Activated CD4-positive, alpha-beta T cell treated with anti-CD3 and anti-CD28 coated beads, Interleukin-2, amount 50 U/mL, for 4 hours (primary cell): ENCODE data around the gene IL17F.
A peak's percentile ranks its signal among the peaks of the same experiment; 100 is the strongest.

Experiments
- DNase-seq, 2 experiments: peaks; one replicate each; pipeline ENCODE4 v3.0.0-alpha.2; 2020

The IL17F gene

DNA sequence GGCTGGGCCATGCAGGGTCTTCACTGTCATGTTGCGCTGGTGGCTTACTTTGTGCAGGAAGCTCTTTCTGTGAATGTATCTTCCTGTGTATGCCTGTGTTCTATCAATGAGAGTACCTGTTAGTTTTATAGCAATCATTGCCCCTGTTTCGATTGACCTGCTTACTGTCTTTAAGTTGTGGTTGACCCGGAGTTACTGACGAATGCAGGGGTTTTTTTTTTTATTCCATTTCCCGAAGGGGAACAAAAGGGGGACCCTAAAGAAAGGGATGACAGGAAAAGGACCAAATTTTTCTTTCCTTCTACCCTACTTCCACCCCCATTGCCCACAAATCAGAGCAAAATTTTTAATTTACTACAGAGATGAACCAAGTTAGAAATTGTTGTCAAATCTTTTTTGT is at the start of gene IL17F:
TSS of gene IL17F (minus strand) at position 101 of the 400 bp plus-strand sequence. CDS start at position 30, 71 bp downstream.
- DNase-seq = no peak

DNA sequence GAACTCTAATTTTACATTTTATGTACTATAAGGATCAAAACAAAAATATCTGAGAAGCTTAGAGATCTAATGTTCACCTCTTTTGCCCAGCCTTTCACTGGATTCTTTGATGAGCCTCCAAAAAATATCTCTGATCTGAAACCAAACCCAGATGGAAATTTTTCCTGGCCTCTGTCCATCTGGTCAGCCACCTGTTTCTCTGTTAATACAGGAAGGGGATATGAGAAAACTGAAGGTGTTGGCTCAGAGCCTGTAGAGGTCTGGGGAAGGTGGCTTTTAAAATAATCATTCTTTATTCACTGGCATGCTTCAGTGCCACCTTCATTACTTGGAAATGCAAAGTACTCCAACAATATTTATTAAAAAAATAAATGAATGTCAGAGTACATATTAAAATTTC is 48.8 kb upstream of the IL17F start:
- no peak for DNase-seq

- DNase-seq = no peak
Observed at GRCh38 chr6:52288841-52289240, 44.5 kb upstream of the IL17F start.

GRCh38 chr6:52288216-52288615 is 43.9 kb upstream of the IL17F start:
- no peak for DNase-seq

DNA sequence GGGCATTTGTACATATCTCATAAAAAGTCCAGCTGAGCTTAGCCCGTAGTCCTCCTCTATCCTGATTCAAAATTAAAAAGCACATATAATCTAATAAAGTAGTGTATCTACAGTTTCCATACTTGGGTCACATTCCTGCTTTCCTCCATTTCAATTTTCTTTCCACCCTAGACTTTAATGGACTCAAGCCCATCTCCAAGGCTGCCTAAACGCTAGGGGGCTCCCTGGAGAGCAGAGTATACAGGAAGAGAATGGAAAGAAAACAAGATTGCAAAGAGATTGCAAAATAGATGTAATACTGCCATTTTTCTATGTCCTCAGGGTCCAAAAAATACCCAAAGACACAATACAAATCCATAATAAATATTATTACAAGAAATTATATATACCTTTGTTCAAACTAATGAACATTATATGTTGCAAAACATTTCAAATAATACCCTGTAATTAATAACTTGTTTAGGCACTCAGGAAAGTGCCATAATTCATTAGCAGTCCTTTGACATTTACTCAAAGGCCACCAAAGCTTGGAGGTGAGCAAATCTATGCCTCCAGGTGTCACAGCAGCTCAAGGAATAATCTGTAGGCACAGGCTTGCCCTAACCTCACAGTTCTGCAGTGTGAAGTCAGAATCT is 42.6 kb upstream of the IL17F start:
- DNase-seq = peak; percentile 50 to 53

DNA sequence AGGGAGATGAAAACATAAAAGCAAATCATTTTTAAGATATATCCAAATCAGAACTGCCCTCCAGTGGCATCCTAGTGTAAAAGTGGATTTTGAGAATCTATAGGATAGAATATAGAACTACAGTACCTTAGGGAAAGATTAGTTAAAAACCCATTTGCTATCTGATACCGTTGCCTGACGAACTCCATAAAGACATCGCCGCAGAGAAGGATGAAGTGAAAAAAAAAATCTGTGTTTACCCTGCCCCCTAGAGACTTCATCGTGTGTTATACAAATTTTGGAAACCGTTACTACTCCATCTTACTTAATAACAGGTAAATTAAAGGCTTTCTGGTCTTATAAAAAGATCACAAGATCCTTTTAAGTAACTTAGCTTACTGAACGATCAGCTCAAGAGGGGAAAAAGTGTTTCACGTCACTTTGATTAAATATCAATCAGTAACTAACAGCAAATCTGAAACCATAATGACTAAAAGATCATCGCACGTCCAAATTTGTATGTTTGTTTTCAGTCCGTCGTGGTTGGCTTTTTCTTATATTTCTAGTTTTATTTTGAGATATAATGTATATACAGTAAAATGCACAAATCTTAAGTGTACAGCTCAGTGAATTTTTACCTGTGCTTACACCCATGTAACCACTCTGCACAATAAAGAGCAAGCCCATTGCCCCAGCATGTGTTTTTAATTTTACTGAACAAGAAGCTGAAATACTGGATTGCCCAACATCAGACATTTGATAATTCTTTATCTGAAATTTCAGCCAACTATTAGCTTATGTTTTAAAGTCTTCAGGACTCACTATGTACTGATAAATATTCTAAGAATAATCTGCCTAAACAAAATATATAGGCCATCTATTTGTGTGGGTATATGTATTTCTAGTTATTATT is 41.1 kb upstream of the IL17F start:
- no peak for DNase-seq

DNA sequence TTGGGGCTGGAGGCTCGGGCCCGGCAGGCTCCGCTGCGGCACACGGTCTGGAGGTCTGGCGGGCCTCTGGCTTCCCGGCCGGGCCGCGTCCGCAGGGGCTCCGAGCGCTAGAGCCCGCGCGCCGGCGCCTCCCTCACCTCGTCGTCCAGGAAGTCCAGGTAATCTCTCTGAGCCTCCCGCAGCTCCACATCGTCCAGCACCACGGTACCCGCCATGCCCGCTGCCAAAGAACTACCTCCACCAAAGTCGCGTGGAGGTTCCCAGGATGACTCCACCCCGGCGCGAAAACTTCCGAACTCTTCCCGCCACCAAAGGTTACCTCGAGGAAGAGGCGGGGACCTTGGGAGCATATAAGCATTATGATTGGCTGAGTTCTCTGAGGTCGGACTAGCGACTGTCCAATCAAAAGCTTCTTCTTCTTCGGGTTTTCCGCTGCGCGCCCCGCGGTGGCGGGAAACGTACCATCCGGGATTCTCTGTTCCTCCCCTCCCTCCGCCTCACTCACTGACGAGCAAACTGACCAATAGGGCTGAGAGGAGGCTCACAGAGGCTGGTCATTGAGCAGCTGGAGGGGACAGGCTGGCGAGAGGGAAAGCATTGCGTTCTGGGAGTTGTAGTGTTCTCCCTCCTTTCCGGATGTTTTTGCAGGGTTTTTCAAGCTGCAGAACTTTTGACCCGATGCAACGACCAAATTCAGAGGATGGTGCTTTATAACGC is 40.3 kb upstream of the IL17F start, which contains the start of gene MCM3:
TSS of gene MCM3 (minus strand) at position 283 of the 717 bp plus-strand sequence. CDS start at position 215, 68 bp downstream.
- DNase-seq = peak; percentile 89 to 90

- DNase-seq = peak; percentile 7 to 16
Observed at GRCh38 chr6:52284131-52284459, 39.8 kb upstream of the IL17F start.

- DNase-seq = no peak
Observed at GRCh38 chr6:52283111-52283510, 38.8 kb upstream of the IL17F start.

DNA sequence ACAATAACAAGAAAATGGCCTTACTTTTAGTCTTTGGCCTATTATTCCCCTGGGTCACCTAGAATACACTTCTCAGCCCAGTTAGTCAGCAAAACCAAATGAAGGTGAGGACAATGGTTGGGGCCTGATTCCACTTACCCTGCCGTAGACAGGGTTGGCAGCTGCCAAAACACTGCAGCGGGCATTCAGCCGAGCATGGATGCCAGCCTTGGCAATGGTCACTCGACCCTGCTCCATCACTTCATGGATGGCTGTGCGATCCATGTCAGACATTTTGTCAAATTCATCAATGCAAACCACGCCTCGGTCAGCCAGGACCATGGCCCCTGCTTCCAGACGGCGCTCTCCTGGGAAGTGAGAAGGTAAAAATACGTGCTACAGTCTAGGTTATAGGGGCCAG is 31.8 kb upstream of the IL17F start:
- DNase-seq = no peak

GRCh38 chr6:52271852-52272460 is 27.7 kb upstream of the IL17F start:
- no peak for DNase-seq

DNA sequence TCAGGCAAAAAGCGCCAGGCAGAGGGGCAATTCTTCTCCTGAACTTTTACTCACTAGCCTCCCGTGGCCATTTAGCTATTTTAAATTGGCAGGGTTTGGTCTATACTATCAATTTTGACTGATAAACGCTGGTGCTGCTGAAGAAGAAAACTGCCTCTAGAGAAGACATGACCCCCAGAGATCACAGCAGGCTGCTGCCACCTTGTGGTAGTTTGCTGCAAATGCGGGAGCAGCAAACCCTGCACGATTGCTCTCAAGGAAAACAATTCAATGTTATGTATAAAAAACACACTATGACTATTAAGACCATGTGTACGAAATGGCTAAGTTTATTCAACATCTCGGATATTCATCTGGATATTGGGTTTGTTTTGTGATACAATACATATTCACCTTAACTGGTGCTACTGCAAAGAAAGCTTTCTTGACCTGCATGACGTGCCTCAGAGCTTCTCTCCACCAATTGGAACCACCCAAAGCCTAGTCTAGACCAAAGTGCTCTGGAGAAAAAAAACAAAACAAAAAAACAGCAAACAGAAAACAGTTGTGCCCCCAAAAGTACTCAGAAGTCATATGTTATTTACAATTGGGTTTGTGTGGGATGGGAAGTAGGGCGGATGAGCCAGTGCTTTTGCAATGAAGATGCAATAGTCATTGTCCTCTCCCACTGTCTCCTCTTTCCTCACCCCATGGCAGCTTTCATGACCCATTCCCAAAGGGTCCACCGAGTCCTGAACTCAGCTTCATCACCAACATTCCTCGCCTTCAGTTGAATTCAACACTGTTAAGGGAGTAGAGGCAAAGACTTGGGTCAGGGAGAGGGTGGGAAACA is 19.6 kb upstream of the IL17F start:
- peak; percentile 59 to 67 for DNase-seq

DNA sequence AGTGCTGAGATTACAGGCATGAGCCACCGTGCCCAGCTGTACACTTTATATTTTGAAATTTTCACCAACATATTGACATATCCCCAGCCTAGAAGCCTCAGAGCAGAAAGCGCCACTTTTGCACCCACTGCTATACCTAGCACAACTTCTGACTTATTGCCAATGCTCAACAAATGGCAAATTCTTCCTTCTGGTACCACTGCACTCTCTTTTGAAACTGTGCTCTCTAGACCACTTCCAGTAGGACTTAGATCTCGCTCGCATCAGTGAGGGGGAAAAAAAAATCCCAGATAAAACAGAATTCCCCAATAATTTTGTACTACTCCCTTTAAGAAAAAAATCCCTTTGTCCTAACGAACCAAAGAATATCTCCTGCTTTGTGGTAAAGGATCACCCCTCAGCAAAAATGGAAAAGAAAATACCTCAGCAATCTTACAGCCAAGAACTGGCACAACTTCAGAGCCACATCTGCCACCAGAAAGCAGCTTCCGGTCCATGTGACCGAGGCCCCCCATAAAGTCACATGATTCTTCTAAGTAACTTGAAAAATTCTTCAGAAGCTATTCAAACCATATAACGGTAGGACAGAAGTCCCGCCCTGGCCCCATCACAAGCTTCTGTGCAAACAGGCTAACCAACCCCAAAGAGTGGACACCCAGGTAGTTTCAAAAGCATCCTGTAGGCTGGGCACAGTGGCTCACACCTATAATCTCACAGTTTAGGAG is 18.5 kb upstream of the IL17F start:
- DNase-seq = no peak

DNA sequence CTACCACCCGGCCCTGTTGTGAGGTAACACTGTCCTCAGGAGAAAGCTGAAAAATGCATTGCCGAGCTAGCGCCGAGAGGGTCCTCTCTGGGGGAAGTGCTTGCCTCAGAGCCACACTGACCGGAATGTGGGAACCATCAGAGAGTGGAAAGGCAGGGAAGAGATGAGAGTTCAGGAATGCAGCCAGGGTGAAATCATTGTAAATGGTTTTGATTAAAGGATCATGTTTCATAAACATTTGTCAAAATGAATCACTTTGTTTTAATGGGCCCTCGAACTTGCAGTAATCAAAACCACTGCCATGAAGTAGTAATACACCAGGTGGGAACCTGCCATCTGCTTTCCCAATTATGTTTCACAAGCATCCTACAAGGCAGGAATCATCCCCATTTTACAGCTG is 16.9 kb upstream of the IL17F start:
- no peak for DNase-seq

GRCh38 chr6:52260634-52261033 is 16.3 kb upstream of the IL17F start:
- no peak for DNase-seq

- no peak for DNase-seq
Observed at GRCh38 chr6:52255434-52255833, 11.1 kb upstream of the IL17F start.

- no peak for DNase-seq
Observed at GRCh38 chr6:52254731-52255378, 10.6 kb upstream of the IL17F start.

DNA sequence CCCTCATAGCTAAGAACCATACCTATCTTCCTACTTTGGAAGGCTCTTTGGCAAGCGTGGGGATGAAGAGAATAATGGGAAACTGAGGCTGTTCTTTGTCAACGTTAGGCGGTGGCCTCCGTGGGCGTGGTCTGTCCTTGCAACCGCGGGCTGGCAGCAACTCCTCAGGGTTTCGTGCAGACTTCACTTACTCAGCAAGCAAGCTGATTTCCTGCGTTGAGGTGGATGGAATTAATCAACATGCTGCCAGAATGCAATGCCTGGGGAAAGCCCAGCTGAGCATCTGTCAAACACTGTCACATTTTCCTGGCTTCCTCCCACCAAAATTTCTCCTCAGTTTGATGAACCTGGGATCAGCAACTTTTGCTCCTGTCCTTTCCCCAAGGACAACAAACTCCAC is 9.2 kb upstream of the IL17F start:
- peak; percentile 2 to 8 for DNase-seq

- DNase-seq = no peak
Observed at GRCh38 chr6:52251113-52251512, 6.8 kb upstream of the IL17F start.

- no peak for DNase-seq
Observed at GRCh38 chr6:52249078-52249477, 4.8 kb upstream of the IL17F start.

GRCh38 chr6:52245425-52245824 is 1.1 kb upstream of the IL17F start:
- DNase-seq = no peak
